Activated T-helper 17 cell treated with anti-CD3 and anti-CD28 coated beads, Interleukin-2, amount 50 U/mL, for 72 hours (primary cell): ENCODE data around the gene FURIN. TPM values are rescaled to one million over a fixed set of nuclear protein-coding genes. Genes with fewer than 3 reads are reported as not detected.
"Not testable (repeated sequence)": the region's sequence is repeated elsewhere in the genome, so short reads cannot be mapped to it uniquely, and the experiment has no call there.

Source experiments
- ATAC-seq: fragments of 150-1000 bp; cut with Tn5 transposase; replicated peaks from 2 replicates; pipeline ENCODE4 v1.10.0; 2021; ENCODE audit warnings: mild to moderate bottlenecking, moderate library complexity
- H3K27ac Mint-ChIP-seq: one replicate; pipeline ENCODE4 v1.8.0; 2022; ENCODE audit warnings: mixed read lengths
- H3K27me3 Mint-ChIP-seq: one replicate; pipeline ENCODE4 v1.8.0; 2022; ENCODE audit warnings: mixed read lengths
- H3K36me3 Mint-ChIP-seq: one replicate; pipeline ENCODE4 v1.8.0; 2022; ENCODE audit warnings: low read depth, mild to moderate bottlenecking, mixed read lengths
- H3K4me1 Mint-ChIP-seq: one replicate; pipeline ENCODE4 v1.8.0; 2022; ENCODE audit warnings: mixed read lengths
- H3K4me3 Mint-ChIP-seq: one replicate; pipeline ENCODE4 v1.8.0; 2022; ENCODE audit warnings: mild to moderate bottlenecking, mixed read lengths
- H3K9me3 Mint-ChIP-seq: one replicate; pipeline ENCODE4 v1.8.0; 2022; ENCODE audit warnings: mixed read lengths
- total RNA-seq, 2 donors: library from RNA; stranded (reverse); gene quantifications; one replicate each; pipeline ENCODE4 v1.2.3, GENCODE V29; 2022

FURIN gene
- total RNA-seq, 2 donors from 2014 or later, result 605 to 771 TPM

- H3K4me3 Mint-ChIP-seq, result no peak overlapping the region
- no peak for ATAC-seq
These were observed 21.5 kb downstream of the FURIN start for GRCh38 chr15:90889736-90890456.

GRCh38 chr15:90890839-90891238, 22.5 kb downstream of the FURIN start:
- ATAC-seq, result no peak
- Mint-ChIP-seq H3K4me3 (no peak overlapping the region), H3K27ac (no peak overlapping the region), H3K27me3 (no peaks in the 10 kb centered on the region), H3K4me1 (peaks cover 5% of the 10 kb centered on the region), H3K36me3 (peaks cover 90% of the 10 kb centered on the region), H3K9me3 (no peaks in the 10 kb centered on the region)

More at GRCh38 chr15:90889736-90890456, 21.5 kb downstream of the FURIN start:
- no peaks in the 10 kb centered on the region for H3K9me3 Mint-ChIP-seq
- H3K36me3 Mint-ChIP-seq, result peaks cover 91% of the 10 kb centered on the region
- H3K27me3 Mint-ChIP-seq, result no peaks in the 10 kb centered on the region
- peak overlapping the region; percentile 50 for H3K27ac Mint-ChIP-seq
- H3K4me1 Mint-ChIP-seq, result peaks cover 5% of the 10 kb centered on the region

DNA sequence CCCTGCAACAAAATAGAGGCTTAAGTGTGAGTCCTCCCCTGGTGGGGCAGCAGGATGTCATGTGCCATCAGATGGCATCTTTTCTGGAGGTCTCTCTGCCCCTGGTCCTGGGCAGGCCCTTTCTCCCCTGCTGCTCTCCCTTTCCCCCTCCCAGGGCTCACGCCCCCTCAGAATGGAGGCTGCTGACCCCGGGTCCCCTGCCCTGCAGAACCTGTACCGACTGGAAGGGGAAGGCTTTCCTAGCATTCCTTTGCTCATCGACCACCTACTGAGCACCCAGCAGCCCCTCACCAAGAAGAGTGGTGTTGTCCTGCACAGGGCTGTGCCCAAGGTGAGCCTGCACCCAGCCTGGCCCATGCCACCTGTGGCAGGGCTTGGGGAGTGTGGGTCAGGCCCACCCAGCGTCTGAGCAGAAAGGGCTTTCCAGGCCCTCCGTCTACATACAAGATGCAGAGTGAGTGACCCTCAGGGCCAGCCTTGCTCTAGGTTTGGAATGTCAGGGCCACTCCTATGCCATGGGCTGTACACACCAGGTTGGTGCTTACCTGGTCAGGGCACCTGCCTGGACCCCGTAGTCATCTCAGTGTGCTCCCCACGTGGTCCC, 23.1 kb downstream of the FURIN start:
- peaks cover 90% of the 10 kb centered on the region for H3K36me3 Mint-ChIP-seq
- peaks cover 5% of the 10 kb centered on the region for H3K4me1 Mint-ChIP-seq
- H3K27ac Mint-ChIP-seq, result no peak overlapping the region
- ATAC-seq, result no peak
- H3K4me3 Mint-ChIP-seq, result no peak overlapping the region
- H3K9me3 Mint-ChIP-seq, result no peaks in the 10 kb centered on the region
- no peaks in the 10 kb centered on the region for H3K27me3 Mint-ChIP-seq

- Mint-ChIP-seq H3K27me3 (no peaks in the 10 kb centered on the region), H3K4me3 (no peak overlapping the region), H3K4me1 (peaks cover 5% of the 10 kb centered on the region), H3K9me3 (no peaks in the 10 kb centered on the region), H3K36me3 (peaks cover 90% of the 10 kb centered on the region), H3K27ac (peak overlapping the region; percentile 56)
- no peak for ATAC-seq
These were observed 23.6 kb downstream of the FURIN start for GRCh38 chr15:90892023-90892422.

GRCh38 chr15:90892498-90893174, 24.2 kb downstream of the FURIN start:
- H3K9me3 Mint-ChIP-seq, result no peaks in the 10 kb centered on the region
- no peak for ATAC-seq
- peaks cover 85% of the 10 kb centered on the region for H3K36me3 Mint-ChIP-seq
- no peaks in the 10 kb centered on the region for H3K27me3 Mint-ChIP-seq
- peaks cover 5% of the 10 kb centered on the region for H3K4me1 Mint-ChIP-seq
- no peak overlapping the region for H3K4me3 Mint-ChIP-seq
- H3K27ac Mint-ChIP-seq, result peak overlapping the region; percentile 56

GRCh38 chr15:90893175-90894090, 25.0 kb downstream of the FURIN start:
- H3K27me3 Mint-ChIP-seq, result no peaks in the 10 kb centered on the region
- peaks cover 77% of the 10 kb centered on the region for H3K36me3 Mint-ChIP-seq
- ATAC-seq, result no peak
- H3K27ac Mint-ChIP-seq, result no peak overlapping the region
- H3K4me3 Mint-ChIP-seq, result no peak overlapping the region
- H3K9me3 Mint-ChIP-seq, result no peaks in the 10 kb centered on the region
- H3K4me1 Mint-ChIP-seq, result peaks cover 2% of the 10 kb centered on the region

DNA sequence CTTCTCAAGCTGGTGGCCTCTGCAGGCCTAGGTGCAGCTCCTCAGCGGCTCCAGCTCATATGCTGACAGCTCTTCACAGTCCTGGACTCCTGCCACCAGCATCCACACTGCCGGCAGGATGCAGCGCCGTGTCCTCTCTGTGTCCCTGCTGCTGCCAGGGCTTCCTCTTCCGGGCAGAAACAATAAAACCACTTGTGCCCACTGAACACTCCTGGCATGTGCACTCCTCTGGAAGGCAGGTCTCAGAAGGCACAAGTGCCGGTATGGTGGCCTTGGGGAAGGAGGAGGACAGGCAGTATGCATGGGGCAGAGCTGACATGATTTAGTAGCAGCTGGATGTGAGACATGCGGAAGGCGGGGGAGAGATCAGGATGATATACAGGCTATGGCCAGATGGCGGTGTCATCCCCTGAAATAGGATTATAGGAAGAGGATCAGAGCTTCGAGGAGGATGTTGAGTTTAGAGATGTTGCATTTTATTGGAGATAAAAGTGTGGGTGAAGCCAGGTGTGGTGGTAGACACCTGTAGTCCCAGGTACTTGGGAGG, 27.3 kb downstream of the FURIN start:
- H3K27me3 Mint-ChIP-seq, result no peaks in the 10 kb centered on the region
- H3K4me3 Mint-ChIP-seq, result no peak overlapping the region
- H3K36me3 Mint-ChIP-seq, result peaks cover 59% of the 10 kb centered on the region
- H3K27ac Mint-ChIP-seq, result peak overlapping the region; percentile 20
- H3K9me3 Mint-ChIP-seq, result no peaks in the 10 kb centered on the region
- H3K4me1 Mint-ChIP-seq, result no peaks in the 10 kb centered on the region
- no peak for ATAC-seq

DNA sequence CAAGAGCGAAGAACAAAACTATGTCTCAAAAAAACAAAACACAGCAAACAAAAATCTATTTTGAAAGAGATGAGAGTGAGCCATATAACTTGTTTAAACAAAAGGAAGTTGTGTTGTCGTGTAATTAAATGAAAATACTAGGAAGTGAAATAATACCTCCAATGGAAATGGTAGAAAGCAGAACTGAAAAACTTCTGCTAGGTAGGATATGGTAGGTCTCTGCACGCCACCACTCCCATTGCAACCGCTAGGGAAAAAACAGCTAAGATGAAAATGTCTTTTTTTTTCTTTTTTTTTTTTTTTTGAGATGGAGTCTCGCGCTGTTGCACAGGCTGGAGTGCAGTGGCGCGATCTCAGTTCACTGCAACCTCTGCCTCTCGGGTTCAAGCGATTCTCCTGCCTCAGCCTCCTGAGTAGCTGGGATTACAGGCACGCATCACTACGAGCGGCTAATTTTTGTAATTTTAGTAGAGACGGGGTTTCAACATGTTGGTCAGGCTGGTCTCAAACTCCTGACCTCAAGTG, 28.8 kb downstream of the FURIN start:
- not testable (repeated sequence) for H3K9me3 Mint-ChIP-seq, ATAC-seq, H3K4me3 Mint-ChIP-seq, H3K27me3 Mint-ChIP-seq, H3K4me1 Mint-ChIP-seq
- peak overlapping the region; percentile 5 for H3K27ac Mint-ChIP-seq
- peaks cover 51% of the 10 kb centered on the region for H3K36me3 Mint-ChIP-seq

GRCh38 chr15:90901175-90902039, 33.0 kb downstream of the FURIN start:
- ATAC-seq, result no peak
- peaks cover 18% of the 10 kb centered on the region for H3K4me1 Mint-ChIP-seq
- H3K27me3 Mint-ChIP-seq, result no peaks in the 10 kb centered on the region
- peak overlapping the region; percentile 84 for H3K4me3 Mint-ChIP-seq
- peak overlapping the region; percentile 85 for H3K27ac Mint-ChIP-seq
- H3K9me3 Mint-ChIP-seq, result no peaks in the 10 kb centered on the region
- H3K36me3 Mint-ChIP-seq, result peaks cover 43% of the 10 kb centered on the region

DNA sequence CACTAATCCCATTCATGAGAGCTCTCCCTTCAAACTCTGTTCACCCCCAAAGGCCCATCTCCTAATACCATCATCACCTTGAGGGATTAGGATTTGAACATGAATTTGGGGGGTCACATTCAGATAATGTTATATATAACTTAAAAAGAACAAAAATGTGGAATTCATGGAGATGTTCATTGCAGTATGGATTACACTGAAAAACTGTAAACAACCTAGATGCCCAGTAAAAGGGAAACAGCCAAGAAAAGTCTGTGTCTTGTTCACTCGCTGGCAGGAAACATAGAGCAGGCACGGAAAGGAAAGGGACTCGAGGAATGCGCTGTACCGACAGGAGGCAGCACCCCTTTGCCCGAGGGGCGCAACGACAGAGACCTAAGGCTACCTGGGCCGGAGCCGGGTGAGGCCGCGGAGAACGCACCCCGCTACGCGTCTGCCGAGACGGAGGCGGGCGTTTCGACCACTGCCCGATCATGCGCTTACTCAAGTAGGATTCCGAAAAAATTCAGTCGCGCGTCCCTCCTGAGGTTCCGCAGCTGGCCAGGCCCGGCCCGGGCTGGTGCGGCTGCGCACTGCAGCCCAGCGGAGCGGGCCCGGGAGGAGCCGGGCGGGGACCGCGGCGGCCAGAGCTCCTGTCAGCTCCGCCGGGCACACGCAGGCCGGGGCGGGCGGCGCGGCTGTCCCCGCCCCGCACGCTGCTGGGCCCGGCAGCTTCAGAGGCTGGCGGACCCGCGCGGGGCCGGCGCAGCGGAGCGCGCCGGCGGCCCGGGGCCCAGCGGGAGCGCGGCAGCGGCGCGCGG, 33.9 kb downstream of the FURIN start:
- peaks cover 18% of the 10 kb centered on the region for H3K4me1 Mint-ChIP-seq
- H3K4me3 Mint-ChIP-seq, result peak overlapping the region; percentile 84
- H3K9me3 Mint-ChIP-seq, result no peaks in the 10 kb centered on the region
- peak; percentile 78 for ATAC-seq
- peaks cover 44% of the 10 kb centered on the region for H3K36me3 Mint-ChIP-seq
- H3K27ac Mint-ChIP-seq, result peak overlapping the region; percentile 85
- no peaks in the 10 kb centered on the region for H3K27me3 Mint-ChIP-seq

DNA sequence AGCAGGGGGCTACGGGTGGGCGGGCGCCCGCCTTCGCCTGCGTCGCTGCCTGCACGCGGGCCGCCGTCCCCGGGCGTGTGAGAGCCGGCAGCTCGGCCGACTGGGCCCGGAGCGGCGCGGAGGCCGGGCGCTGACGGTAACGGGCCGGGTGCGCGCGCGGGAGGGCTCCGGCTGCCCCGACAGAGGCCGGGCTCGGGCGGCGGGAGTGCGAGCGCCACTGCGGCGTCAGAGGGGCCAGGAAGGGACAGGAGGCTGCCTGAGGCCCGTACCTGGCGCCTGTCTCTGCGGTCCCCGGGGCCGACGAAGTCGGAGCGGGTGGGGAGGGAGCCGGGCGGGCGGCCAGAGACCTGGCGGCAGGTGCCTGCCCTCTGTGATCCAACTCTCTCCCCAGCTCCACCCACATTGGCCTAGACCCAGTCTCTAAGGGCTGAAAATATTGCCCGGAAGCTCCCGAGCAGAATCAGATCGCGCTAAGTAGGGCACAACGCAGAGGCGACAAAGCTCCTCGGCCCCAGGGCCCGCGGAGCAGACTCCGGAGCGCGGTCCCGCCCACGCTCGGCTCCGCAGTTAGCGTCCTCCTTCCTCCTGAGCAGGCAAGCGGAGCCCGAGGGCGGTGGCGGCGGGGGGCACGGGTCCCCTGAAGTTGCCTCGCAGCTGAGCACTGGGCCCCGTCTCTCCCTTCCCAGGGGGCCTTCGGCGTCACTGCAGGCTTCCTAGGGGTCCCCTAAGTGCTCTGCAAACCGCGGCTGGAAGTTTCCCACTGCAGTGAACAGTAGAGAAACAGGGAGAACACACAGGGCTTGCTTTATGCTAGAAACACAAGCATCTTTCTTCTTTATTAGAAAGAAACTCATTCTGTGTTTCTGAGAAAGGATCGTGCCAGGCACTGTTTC, 34.7 kb downstream of the FURIN start, which contains the start of gene MAN2A2:
Gene MAN2A2, plus strand, starts transcription at position 463 of the 893 bp plus-strand sequence. CDS start 906 bp downstream, outside the sequence.
- peaks cover 18% of the 10 kb centered on the region for H3K4me1 Mint-ChIP-seq
- no peaks in the 10 kb centered on the region for H3K27me3 Mint-ChIP-seq
- peaks cover 53% of the 10 kb centered on the region for H3K36me3 Mint-ChIP-seq
- H3K4me3 Mint-ChIP-seq, result peak within 1 kb of the TSS; percentile 89
- peak within 1 kb of the TSS; percentile 88 for H3K27ac Mint-ChIP-seq
- peak; percentile 68 for ATAC-seq
- H3K9me3 Mint-ChIP-seq, result no peaks in the 10 kb centered on the region
